ENCODE data around the gene ALPK1. TPM values are rescaled to one million over a fixed set of nuclear protein-coding genes. Genes with fewer than 3 reads are reported as not detected.
A peak's percentile ranks its signal among the peaks of the same experiment; 100 is the strongest.

ALPK1 gene
- total and polyA plus RNA-seq, 10 donors, result 5.6 to 92.9 (median 51.0) TPM

DNA sequence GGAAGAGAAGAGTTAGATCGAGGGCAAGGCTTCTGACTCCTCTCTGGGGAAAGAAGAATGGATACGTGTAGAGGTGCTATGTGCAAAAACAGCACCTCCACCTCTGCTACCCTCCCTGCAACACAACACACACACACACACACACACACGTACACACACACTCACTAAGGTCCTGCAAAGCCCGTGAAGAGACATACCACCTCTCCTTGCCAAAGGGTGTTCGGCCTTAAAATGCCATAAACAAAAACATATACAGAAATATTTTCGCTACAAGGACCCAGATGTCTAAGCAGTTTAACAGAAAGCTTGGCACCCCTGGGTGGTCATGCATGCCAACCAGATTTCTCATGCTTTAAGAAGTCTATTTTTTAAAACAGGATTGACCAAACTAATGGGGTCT is 13.0 kb upstream of the ALPK1 start:
- H3K27me3 ChIP-seq (replicated peaks in 1 of 7), result no peaks in the 10 kb centered on the region
- intact Hi-C loops (cut with DNase I; ENCODE audit: low total_unique reads), result no loop called here
- DNase-seq, result no peak
- H3K4me1 ChIP-seq, result peaks cover 16 to 94% (median 80%) of the 10 kb centered on the region in 6 donors
- H3K4me3 ChIP-seq, result peak overlapping the region; percentile 68 to 91 (median 79)
- 8 to 26% (median 12%) methylated on average over 6 of the region's 6 CpGs for WGBS, 5 donors
- TF ChIP-seq POLR2AphosphoS5 (IDR thresholded peaks at IDR 0.05) (no peak), POLR2A (IDR thresholded peaks at IDR 0.05) (no peak)
- TF ChIP-seq, protein P1, sequence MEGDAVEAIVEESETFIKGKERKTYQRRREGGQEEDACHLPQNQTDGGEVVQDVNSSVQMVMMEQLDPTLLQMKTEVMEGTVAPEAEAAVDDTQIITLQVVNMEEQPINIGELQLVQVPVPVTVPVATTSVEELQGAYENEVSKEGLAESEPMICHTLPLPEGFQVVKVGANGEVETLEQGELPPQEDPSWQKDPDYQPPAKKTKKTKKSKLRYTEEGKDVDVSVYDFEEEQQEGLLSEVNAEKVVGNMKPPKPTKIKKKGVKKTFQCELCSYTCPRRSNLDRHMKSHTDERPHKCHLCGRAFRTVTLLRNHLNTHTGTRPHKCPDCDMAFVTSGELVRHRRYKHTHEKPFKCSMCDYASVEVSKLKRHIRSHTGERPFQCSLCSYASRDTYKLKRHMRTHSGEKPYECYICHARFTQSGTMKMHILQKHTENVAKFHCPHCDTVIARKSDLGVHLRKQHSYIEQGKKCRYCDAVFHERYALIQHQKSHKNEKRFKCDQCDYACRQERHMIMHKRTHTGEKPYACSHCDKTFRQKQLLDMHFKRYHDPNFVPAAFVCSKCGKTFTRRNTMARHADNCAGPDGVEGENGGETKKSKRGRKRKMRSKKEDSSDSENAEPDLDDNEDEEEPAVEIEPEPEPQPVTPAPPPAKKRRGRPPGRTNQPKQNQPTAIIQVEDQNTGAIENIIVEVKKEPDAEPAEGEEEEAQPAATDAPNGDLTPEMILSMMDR (IDR thresholded peaks at IDR 0.05 in 8 of 11, conservative IDR thresholded peaks at IDR 0.05 in 3 of 11), result no peak
- H3K36me3 ChIP-seq, result peaks cover 0 to 5% (median 0%) of the 10 kb centered on the region in 6 donors
- H3K27ac ChIP-seq, result peak overlapping the region in 6 of 8 donors; percentile 90 to 95 (median 92)
- H3K9me3 ChIP-seq, result peaks cover 0 to 3% (median 0%) of the 10 kb centered on the region in 8 donors

DNA sequence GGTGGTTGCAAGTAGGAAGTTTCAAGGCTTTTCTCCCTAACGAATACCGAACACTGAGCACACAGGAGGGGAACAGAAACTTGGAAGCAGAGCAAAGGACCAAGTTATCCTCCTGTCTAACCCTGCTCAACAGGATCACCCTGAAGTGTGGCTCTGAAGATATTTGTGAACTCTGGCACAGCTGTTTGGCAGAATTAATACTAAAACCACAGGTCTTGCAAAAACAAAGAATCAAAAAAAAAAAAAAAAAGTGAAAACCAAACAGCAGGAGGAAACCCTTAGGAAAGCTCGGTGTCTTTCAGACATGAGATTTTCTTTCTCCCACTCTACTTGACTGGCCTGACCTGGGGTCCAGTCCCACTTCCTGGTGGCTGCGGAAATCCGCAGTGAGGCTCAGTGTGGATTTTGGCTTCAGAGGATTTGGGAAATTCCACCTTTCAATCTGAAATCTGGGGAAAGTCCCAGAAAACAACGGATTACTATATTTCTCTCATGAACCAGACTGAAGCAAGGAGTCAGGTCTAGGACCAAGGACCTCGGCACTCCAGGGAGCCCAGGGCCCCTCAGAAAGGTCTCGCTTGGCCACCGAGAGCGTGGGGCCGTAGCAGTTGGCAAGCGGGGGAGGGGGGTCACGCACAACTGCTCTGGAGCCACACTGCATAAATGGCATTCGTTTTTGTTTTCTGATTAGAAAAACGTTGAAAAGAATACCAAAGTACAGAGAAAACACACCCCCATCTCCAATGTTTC is 12.3 kb upstream of the ALPK1 start:
- no peaks in the 10 kb centered on the region for H3K27me3 ChIP-seq (replicated peaks in 1 of 7)
- 0 to 1% (median 0%) methylated on average over 15 of the region's 15 CpGs for WGBS, 5 donors
- TF ChIP-seq POLR2AphosphoS5 (IDR thresholded peaks at IDR 0.05) (no peak), POLR2A (IDR thresholded peaks at IDR 0.05) (no peak)
- TF ChIP-seq, protein P1 (IDR thresholded peaks at IDR 0.05 in 8 of 11, conservative IDR thresholded peaks at IDR 0.05 in 3 of 11), result no peak
- peak overlapping the region; percentile 88 to 95 (median 92) for H3K27ac ChIP-seq
- H3K36me3 ChIP-seq, result peaks cover 0 to 5% (median 0%) of the 10 kb centered on the region in 6 donors
- DNase-seq, result peak; percentile 84
- H3K9me3 ChIP-seq, result peaks cover 0 to 3% (median 0%) of the 10 kb centered on the region in 8 donors
- H3K4me3 ChIP-seq, result peak overlapping the region; percentile 68 to 91 (median 79)
- intact Hi-C loops (cut with DNase I; ENCODE audit: low total_unique reads), result no loop called here
- H3K4me1 ChIP-seq, result peaks cover 14 to 94% (median 83%) of the 10 kb centered on the region in 6 donors

DNA sequence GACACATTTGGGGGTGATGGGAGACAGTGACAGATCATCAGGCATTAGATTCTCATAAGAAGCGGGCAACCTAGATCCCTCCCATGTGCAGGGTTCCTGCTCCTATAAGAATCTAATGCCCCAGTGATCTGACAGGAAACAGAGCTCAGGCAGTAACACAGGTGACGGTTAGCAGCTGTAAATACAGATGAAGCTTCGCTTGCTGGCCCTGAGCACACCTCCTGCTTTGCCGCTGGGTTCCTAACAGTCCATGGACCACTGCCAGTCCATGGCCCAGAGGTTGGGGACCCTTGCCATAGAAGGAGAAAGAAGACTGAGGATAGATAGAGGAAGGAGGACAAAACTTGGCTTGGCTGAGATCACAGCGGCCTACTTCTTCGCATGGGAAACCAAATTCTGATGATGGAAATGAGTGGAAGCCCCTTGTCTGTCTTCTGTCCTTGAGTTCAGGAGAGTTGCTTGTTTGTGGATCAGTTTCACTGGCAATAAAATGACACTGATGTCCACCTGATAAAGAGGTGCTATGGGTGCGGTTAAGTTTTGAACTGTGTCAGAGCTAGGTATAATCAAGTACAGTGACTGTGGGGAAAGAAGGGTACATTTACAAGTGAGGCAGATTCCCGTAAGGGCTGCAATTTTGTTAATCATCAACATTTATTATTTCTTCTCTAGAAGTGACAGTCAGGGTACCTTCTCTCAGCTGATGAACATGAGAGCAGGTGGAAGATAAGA is 9.7 kb upstream of the ALPK1 start:
- Histone ChIP-seq H3K36me3 (no peaks in the 10 kb centered on the region), H3K27me3 (replicated peaks in 1 of 7) (no peaks in the 10 kb centered on the region), H3K4me1 (peaks cover 8 to 75% (median 62%) of the 10 kb centered on the region in 6 donors), H3K27ac (peak overlapping the region; percentile 40 to 95 (median 92)), H3K9me3 (peaks cover 0 to 3% (median 0%) of the 10 kb centered on the region in 8 donors), H3K4me3 (peak overlapping the region in 1 of 8 donors; percentile 84)
- TF ChIP-seq POLR2A (IDR thresholded peaks at IDR 0.05) (no peak), POLR2AphosphoS5 (IDR thresholded peaks at IDR 0.05) (peak in 2 of 3 donors; percentile 63 to 69)
- TF ChIP-seq, protein P1 (IDR thresholded peaks at IDR 0.05 in 8 of 11, conservative IDR thresholded peaks at IDR 0.05 in 3 of 11), result no peak
- intact Hi-C loops (cut with DNase I; ENCODE audit: low total_unique reads), result no loop called here
- 71 to 76% (median 73%) methylated on average over 8 of the region's 8 CpGs for WGBS, 5 donors
- DNase-seq, result no peak

DNA sequence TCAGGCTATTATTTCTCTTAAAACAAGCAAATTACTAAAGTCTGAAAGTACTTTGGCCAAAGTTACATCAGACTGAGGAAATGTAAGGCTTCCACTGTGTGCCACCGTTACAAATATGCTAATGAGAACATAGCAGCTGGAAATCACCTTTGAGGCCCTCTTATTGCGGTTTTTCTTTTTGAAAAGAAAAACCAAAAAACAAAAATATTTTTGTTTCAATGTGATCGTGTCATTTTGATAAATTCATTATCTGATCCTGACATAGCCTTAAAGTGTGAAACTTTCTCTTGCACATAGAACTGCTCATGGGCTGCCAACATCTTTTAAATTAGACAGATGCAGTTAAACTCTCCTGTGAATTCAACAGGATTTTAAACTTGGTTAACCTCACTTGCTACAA is 8.7 kb upstream of the ALPK1 start:
- no peaks in the 10 kb centered on the region for H3K27me3 ChIP-seq (replicated peaks in 1 of 7)
- H3K36me3 ChIP-seq, result no peaks in the 10 kb centered on the region
- TF ChIP-seq POLR2A (IDR thresholded peaks at IDR 0.05), result no peak
- TF ChIP-seq, protein P1 (IDR thresholded peaks at IDR 0.05 in 8 of 11, conservative IDR thresholded peaks at IDR 0.05 in 3 of 11), result no peak
- no peak for TF ChIP-seq POLR2AphosphoS5 (IDR thresholded peaks at IDR 0.05)
- WGBS, 5 donors, result 21 to 43% (median 32%) methylated on average over 3 of the region's 3 CpGs
- intact Hi-C loops (cut with DNase I; ENCODE audit: low total_unique reads), result no loop called here
- no peak for DNase-seq
- H3K4me3 ChIP-seq, result peak overlapping the region in 1 of 8 donors; percentile 84
- H3K9me3 ChIP-seq, result peaks cover 0 to 3% (median 0%) of the 10 kb centered on the region in 8 donors
- peak overlapping the region; percentile 40 to 95 (median 92) for H3K27ac ChIP-seq
- H3K4me1 ChIP-seq, result peaks cover 6 to 65% (median 51%) of the 10 kb centered on the region in 6 donors

All from spleen (tissue), 11 donors.